DMS53 (cell line): ENCODE results near the gene LINGO3.
"Not testable (repeated sequence)": the region's sequence is repeated elsewhere in the genome, so short reads cannot be mapped to it uniquely, and the experiment has no call there.

ENCODE experiments used
- DNase-seq: peaks from one replicate; lab custom pipeline; 2025; lab: John Stamatoyannopoulos, UW

LINGO3 gene

GRCh38 chr19:2308114-2308556 lies at the start of gene LINGO3:
LINGO3 (minus strand) TSS chr19:2308154; CDS start chr19:2291776, 16,378 bp downstream.
- DNase-seq = peak; percentile 70

GRCh38 chr19:2356036-2356646 lies 48.2 kb upstream of the LINGO3 start:
- no peak for DNase-seq

- DNase-seq = no peak
Measured at GRCh38 chr19:2355168-2356035, 47.4 kb upstream of the LINGO3 start.

- DNase-seq = no peak
Measured at GRCh38 chr19:2354670-2355069, 46.7 kb upstream of the LINGO3 start.

GRCh38 chr19:2353887-2354592 lies 46.1 kb upstream of the LINGO3 start:
- DNase-seq = no peak

- no peak for DNase-seq
Measured at GRCh38 chr19:2353159-2353886, 45.4 kb upstream of the LINGO3 start.

GRCh38 chr19:2352121-2352520 lies 44.2 kb upstream of the LINGO3 start:
- no peak for DNase-seq

GRCh38 chr19:2351591-2351990 lies 43.6 kb upstream of the LINGO3 start:
- no peak for DNase-seq

- DNase-seq = no peak
Measured at GRCh38 chr19:2350656-2351055, 42.7 kb upstream of the LINGO3 start.

- DNase-seq = not testable (repeated sequence)
Measured at GRCh38 chr19:2349818-2350217, 41.9 kb upstream of the LINGO3 start.

GRCh38 chr19:2345794-2346663 lies 38.1 kb upstream of the LINGO3 start:
- DNase-seq = peak; percentile 23

GRCh38 chr19:2345076-2345475 lies 37.1 kb upstream of the LINGO3 start:
- no peak for DNase-seq

- no peak for DNase-seq
Measured at GRCh38 chr19:2344381-2344870, 36.5 kb upstream of the LINGO3 start.

GRCh38 chr19:2343289-2343982 lies 35.5 kb upstream of the LINGO3 start:
- no peak for DNase-seq

- DNase-seq = no peak
Measured at GRCh38 chr19:2342656-2343288, 34.8 kb upstream of the LINGO3 start.

- no peak for DNase-seq
Measured at GRCh38 chr19:2341982-2342381, 34.0 kb upstream of the LINGO3 start.

GRCh38 chr19:2341244-2341751 lies 33.3 kb upstream of the LINGO3 start:
- no peak for DNase-seq

GRCh38 chr19:2340496-2341243 lies 32.7 kb upstream of the LINGO3 start:
- DNase-seq = no peak
